Neural progenitor cell (in vitro differentiated cells): ENCODE results near the gene CAMSAP3.

Experiments used
- CTCF ChIP-seq: fragments of 200-600 bp; sonication (generic); IDR thresholded peaks from 2 replicates; pipeline ENCODE4 v1.5.1; 2017; ENCODE audit warnings: antibody characterized with exemption, mild to moderate bottlenecking
- EZH2 ChIP-seq: fragments of 200-600 bp; sonication (generic); IDR thresholded peaks from 2 replicates; pipeline ENCODE4 v1.6.1; 2017; ENCODE audit warnings: antibody characterized with exemption, mild to moderate bottlenecking, moderate library complexity

GRCh38 chr19:7607874-7608560 lies 12.4 kb downstream of the CAMSAP3 start:
- TF ChIP-seq CTCF, result no peak
- no peak for TF ChIP-seq EZH2
